ENCODE results near the gene SPRED2.

DNA sequence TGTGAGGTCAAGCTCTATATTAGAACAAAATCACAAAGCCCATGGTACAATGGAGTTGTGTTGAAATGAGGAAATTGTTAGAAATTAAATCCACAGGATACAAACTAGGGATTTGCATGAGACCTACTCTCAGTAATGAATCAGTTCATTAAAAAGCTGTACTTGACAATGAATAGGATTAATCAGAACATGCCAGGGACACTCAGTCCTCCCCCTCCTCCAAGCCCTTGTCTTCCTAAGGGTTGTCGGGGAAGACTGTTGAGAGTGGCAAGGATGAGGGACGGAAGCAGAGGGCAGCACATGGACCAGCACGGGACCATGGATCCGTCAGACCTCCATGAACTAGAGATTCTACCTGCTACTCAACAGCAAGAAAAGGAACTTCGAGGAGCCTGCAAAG lies 39.8 kb downstream of the SPRED2 start:
- TF ChIP-seq CEBPB (IDR thresholded peaks at IDR 0.05) (no peak), CTCF (IDR thresholded peaks at IDR 0.05) (no peak), MAFK (IDR thresholded peaks at IDR 0.05; ENCODE audit: partially characterized antibody) (no peak), KDM1A (IDR thresholded peaks at IDR 0.05; ENCODE audit: low read depth) (no peak)
- TF ChIP-seq, protein P1, sequence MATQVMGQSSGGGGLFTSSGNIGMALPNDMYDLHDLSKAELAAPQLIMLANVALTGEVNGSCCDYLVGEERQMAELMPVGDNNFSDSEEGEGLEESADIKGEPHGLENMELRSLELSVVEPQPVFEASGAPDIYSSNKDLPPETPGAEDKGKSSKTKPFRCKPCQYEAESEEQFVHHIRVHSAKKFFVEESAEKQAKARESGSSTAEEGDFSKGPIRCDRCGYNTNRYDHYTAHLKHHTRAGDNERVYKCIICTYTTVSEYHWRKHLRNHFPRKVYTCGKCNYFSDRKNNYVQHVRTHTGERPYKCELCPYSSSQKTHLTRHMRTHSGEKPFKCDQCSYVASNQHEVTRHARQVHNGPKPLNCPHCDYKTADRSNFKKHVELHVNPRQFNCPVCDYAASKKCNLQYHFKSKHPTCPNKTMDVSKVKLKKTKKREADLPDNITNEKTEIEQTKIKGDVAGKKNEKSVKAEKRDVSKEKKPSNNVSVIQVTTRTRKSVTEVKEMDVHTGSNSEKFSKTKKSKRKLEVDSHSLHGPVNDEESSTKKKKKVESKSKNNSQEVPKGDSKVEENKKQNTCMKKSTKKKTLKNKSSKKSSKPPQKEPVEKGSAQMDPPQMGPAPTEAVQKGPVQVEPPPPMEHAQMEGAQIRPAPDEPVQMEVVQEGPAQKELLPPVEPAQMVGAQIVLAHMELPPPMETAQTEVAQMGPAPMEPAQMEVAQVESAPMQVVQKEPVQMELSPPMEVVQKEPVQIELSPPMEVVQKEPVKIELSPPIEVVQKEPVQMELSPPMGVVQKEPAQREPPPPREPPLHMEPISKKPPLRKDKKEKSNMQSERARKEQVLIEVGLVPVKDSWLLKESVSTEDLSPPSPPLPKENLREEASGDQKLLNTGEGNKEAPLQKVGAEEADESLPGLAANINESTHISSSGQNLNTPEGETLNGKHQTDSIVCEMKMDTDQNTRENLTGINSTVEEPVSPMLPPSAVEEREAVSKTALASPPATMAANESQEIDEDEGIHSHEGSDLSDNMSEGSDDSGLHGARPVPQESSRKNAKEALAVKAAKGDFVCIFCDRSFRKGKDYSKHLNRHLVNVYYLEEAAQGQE (IDR thresholded peaks at IDR 0.05): no peak
- TF ChIP-seq, protein P2, sequence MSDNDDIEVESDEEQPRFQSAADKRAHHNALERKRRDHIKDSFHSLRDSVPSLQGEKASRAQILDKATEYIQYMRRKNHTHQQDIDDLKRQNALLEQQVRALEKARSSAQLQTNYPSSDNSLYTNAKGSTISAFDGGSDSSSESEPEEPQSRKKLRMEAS (IDR thresholded peaks at IDR 0.05): no peak
